HCT116 (cell line): ENCODE data around the gene RPL41. TPM values are rescaled to one million over a fixed set of nuclear protein-coding genes. Genes with fewer than 3 reads are reported as not detected.

ENCODE experiments used
- ATAC-seq: fragments of 200-7000 bp; cut with Tn5 transposase; 2 replicates; pipeline ENCODE4 v1.9.1; 2020; ENCODE audit warnings: mild to moderate bottlenecking, moderate library complexity
- BruUV-seq: library from RNA; stranded (reverse); fragments of 400-500 nt; replicated peaks from 2 replicates; lab custom pipeline; 2021; lab: Mats Ljungman, UMichigan
- CTCF ChIA-PET: fragments of 300-600 bp; sonication (Branson Sonifier 250); formaldehyde crosslinking; loops from one replicate; lab custom pipeline; 2021; ENCODE audit warnings: antibody characterized with exemption; lab: Charles Lee
- POLR2A ChIA-PET: fragments of 300-600, 350-600 bp; sonication (Branson Sonifier 250); formaldehyde crosslinking; loops from one replicate; lab custom pipeline; 2021; ENCODE audit warnings: antibody characterized with exemption; lab: Charles Lee
- RAD21 ChIA-PET, 2 experiments: fragments of 300-600 bp; sonication (Branson Sonifier 250); formaldehyde crosslinking; loops; one replicate each; lab custom pipeline; 2023; ENCODE audit warnings: low total read pairs in 2 of 2; ENCODE audit not compliant: uncharacterized antibody in 2 of 2, unreplicated experiment in 2 of 2, low non-redundant PET in 1 of 2; lab: Charles Lee
- DNase-seq: peaks from one replicate; pipeline ENCODE4 v3.0.0-alpha.2; 2010; ENCODE audit warnings: low read depth, low spot score
- H2AFZ ChIP-seq: fragments of 200-600 bp; shearing (Covaris generic), sonication (generic); 2 replicates; pipeline ENCODE4 v1.6.1; 2017; ENCODE audit warnings: low read depth, mixed run types, mixed read lengths, antibody characterized with exemption, low read length; ENCODE audit not compliant: poor library complexity, severe bottlenecking
- H3K27ac ChIP-seq: 2 replicates; pipeline ENCODE4 v1.5.1; 2012; ENCODE audit warnings: low read depth, low read length
- H3K27me3 ChIP-seq: fragments of 200-600 bp; sonication (generic); 2 replicates; pipeline ENCODE4 v1.6.1; 2016; ENCODE audit warnings: mixed run types, low read length, mixed read lengths; ENCODE audit not compliant: insufficient read depth
- H3K36me3 ChIP-seq, 2 experiments: fragments of 200-500 bp in 1 of 2; fragments of 200-600 bp in 1 of 2; sonication (Bioruptor generic) in 1 of 2; sonication (generic) in 1 of 2; 2 replicates each; pipeline versions ENCODE4 v1.5.1 to v1.6.1; 2014 to 2016; ENCODE audit warnings: low read length in 2 of 2, inconsistent platforms in 1 of 2, mixed read lengths in 1 of 2, mixed run types in 1 of 2; ENCODE audit not compliant: insufficient read depth in 2 of 2, control insufficient read depth in 1 of 2
- H3K4me1 ChIP-seq, 2 experiments: fragments of 200-600 bp in 1 of 2; sonication (generic) in 1 of 2; 2 replicates each; pipeline versions ENCODE4 v1.5.1 to v1.6.1; 2012 to 2017; ENCODE audit warnings: low read length in 2 of 2, inconsistent platforms in 1 of 2, mild to moderate bottlenecking in 1 of 2, mixed read lengths in 1 of 2, mixed run types in 1 of 2, moderate library complexity in 1 of 2; ENCODE audit not compliant: insufficient read depth in 2 of 2, control insufficient read depth in 1 of 2
- H3K4me2 ChIP-seq: fragments of 200-600 bp; sonication (generic); 2 replicates; pipeline ENCODE4 v1.6.1; 2017; ENCODE audit warnings: mixed run types, low read length, mixed read lengths
- H3K4me3 ChIP-seq, 2 experiments: fragments of 200-600 bp in 1 of 2; sonication (generic) in 1 of 2; replicated peaks in 1 of 2; 2 replicates each; pipeline ENCODE4 v1.5.1; 2011 to 2016; ENCODE audit warnings: low read length in 2 of 2, control low read depth in 1 of 2, low read depth in 1 of 2, mild to moderate bottlenecking in 1 of 2, mixed read lengths in 1 of 2, mixed run types in 1 of 2
- H3K79me2 ChIP-seq: fragments of 200-600 bp; sonication (generic); 2 replicates; pipeline ENCODE4 v1.6.1; 2017; ENCODE audit warnings: mild to moderate bottlenecking, mixed run types, low read length, moderate library complexity, mixed read lengths; ENCODE audit not compliant: insufficient read depth
- H3K9ac ChIP-seq: fragments of 200-600 bp; sonication (generic); 2 replicates; pipeline ENCODE4 v1.6.1; 2016; ENCODE audit warnings: low read length, mixed read lengths
- H3K9me2 ChIP-seq: fragments of 200-600 bp; sonication (generic), shearing (Covaris generic); 2 replicates; pipeline ENCODE4 v1.6.1; 2017; ENCODE audit warnings: mixed run types, mild to moderate bottlenecking, moderate library complexity; ENCODE audit not compliant: insufficient read depth
- H3K9me3 ChIP-seq, 2 experiments: fragments of 200-500 bp in 1 of 2; fragments of 200-600 bp in 1 of 2; sonication (Bioruptor generic) in 1 of 2; sonication (generic) in 1 of 2; 2 replicates each; pipeline ENCODE4 v1.6.1; 2014 to 2017; ENCODE audit warnings: low read length in 2 of 2, mixed read lengths in 2 of 2, inconsistent platforms in 1 of 2, low read depth in 1 of 2, mild to moderate bottlenecking in 1 of 2, mixed run types in 1 of 2, moderate library complexity in 1 of 2; ENCODE audit not compliant: control insufficient read depth in 1 of 2, insufficient read depth in 1 of 2
- H4K20me1 ChIP-seq: fragments of 200-600 bp; sonication (generic), shearing (Covaris generic); 2 replicates; pipeline ENCODE4 v1.6.1; 2017; ENCODE audit warnings: mixed run types, mild to moderate bottlenecking, moderate library complexity; ENCODE audit not compliant: insufficient read depth
- CTCF ChIP-seq, 3 experiments: fragments of 200-600 bp in 1 of 3; sonication (generic) in 1 of 3; IDR thresholded peaks in 2 of 3; conservative IDR thresholded peaks in 1 of 3; 2 replicates each; pipeline ENCODE4 v1.5.1; 2012 to 2017; ENCODE audit warnings: low read depth in 2 of 3, low read length in 2 of 3, antibody characterized with exemption in 1 of 3, borderline replicate concordance in 1 of 3, control low read depth in 1 of 3, mild to moderate bottlenecking in 1 of 3, mixed read lengths in 1 of 3, mixed run types in 1 of 3, moderate library complexity in 1 of 3; ENCODE audit not compliant: insufficient read depth in 1 of 3
- EGR1 ChIP-seq: IDR thresholded peaks from 2 replicates; pipeline ENCODE4 v1.6.1; 2012; ENCODE audit warnings: low read depth
- EZH2phosphoT487 ChIP-seq: fragments of 200-600 bp; IDR thresholded peaks from 2 replicates; pipeline ENCODE4 v1.6.1; 2018; ENCODE audit warnings: antibody characterized with exemption, borderline replicate concordance
- JUND ChIP-seq: IDR thresholded peaks from 2 replicates; pipeline ENCODE4 v1.6.1; 2012
- SIN3A ChIP-seq: IDR thresholded peaks from 2 replicates; pipeline ENCODE4 v1.6.1; 2012; ENCODE audit warnings: low read depth
- YY1 ChIP-seq: IDR thresholded peaks from 2 replicates; pipeline ENCODE4 v1.6.1; 2011; ENCODE audit warnings: low read length, low read depth, moderate library complexity, mild to moderate bottlenecking; ENCODE audit not compliant: insufficient replicate concordance; ENCODE audit errors: extremely low read depth
- ZBTB33 ChIP-seq: IDR thresholded peaks from 2 replicates; pipeline ENCODE4 v1.6.1; 2011; ENCODE audit warnings: mild to moderate bottlenecking, low read length, moderate library complexity; ENCODE audit not compliant: insufficient replicate concordance; ENCODE audit errors: extremely low read depth
- ZNF274 ChIP-seq: fragments of 200-500 bp; sonication (Bioruptor generic); IDR thresholded peaks from 2 replicates; pipeline ENCODE4 v1.6.1; 2014; ENCODE audit warnings: mild to moderate bottlenecking, low read depth, low read length, inconsistent platforms
- intact Hi-C: fragments of 100-400 bp; cut with micrococcal nuclease; formaldehyde crosslinking; loops from 2 replicates; pipeline ENCODE4 v1.10.0; 2022
- total RNA-seq: library from RNA; stranded (reverse); gene quantifications from one replicate; pipeline ENCODE4 v1.2.1, GENCODE V29; 2021; ENCODE audit not compliant: unreplicated experiment

The RPL41 gene
- total RNA-seq, 1 experiment from 2014 or later: 4,327 TPM

- Histone ChIP-seq H3K9ac (no peak overlapping the region), H3K9me2 (no peaks in the 10 kb centered on the region), H3K27ac (no peak overlapping the region), H3K36me3 (peaks cover 10 to 22% of the 10 kb centered on the region in 2 experiments; a peak in 2 of 4 replicates), H3K79me2 (peaks cover 7% of the 10 kb centered on the region; the same call in 1 of the 2 replicates), H3K27me3 (no peaks in the 10 kb centered on the region), H3K4me1 (peaks cover 13 to 21% of the 10 kb centered on the region in 2 experiments)
- ATAC-seq (no peak), DNase-seq (no peak)
- no TSS peak for BruUV-seq
- ChIA-PET CTCF (interaction anchor here (0.8 to 1.8 kb wide), 6 partner anchors 9 to 348 kb away, joined by 3 to 13 read pairs (median 5); partner anchors contain the start of genes PA2G4 and SUOX), RAD21 (no interaction called here), POLR2A (interaction anchor here (0.7 to 1.3 kb wide), 2 partner anchors 18 to 41 kb away, joined by 3 to 6 read pairs; partner anchors contain the start of gene PA2G4)
- TF ChIP-seq ZNF274: no peak
- TF ChIP-seq CTCF (IDR thresholded peaks at IDR 0.05 in 2 of 3, conservative IDR thresholded peaks at IDR 0.05 in 1 of 3; ENCODE audit: borderline replicate concordance in 1 of 3, insufficient read depth in 1 of 3, low read depth in 2 of 3, low read length in 2 of 3): no peak
- no peak for TF ChIP-seq ZBTB33
- no peak for TF ChIP-seq EGR1
- TF ChIP-seq YY1: no peak
- TF ChIP-seq EZH2phosphoT487: no peak
- TF ChIP-seq SIN3A: no peak
- no peak for TF ChIP-seq JUND
- TF ChIP-seq, all 23 proteins: peak for 0
- intact Hi-C loops: no loop called here
- Histone ChIP-seq H2AFZ (no peak overlapping the region), H3K4me3 (no peak overlapping the region), H3K4me2 (no peak overlapping the region), H4K20me1 (no peaks in the 10 kb centered on the region), H3K9me3 (no peaks in the 10 kb centered on the region)
Observed at GRCh38 chr12:56086096-56086495, 30.3 kb upstream of the RPL41 start.
